Stimulated activated CD4-positive, alpha-beta T cell treated with anti-CD3 and anti-CD28 coated beads, Interleukin-2, amount 100 ng/mL, for 24 hours (primary cell): ENCODE measurements around the gene CLSTN2.

ENCODE experiments used
- DNase-seq, 2 donors: peaks; one replicate each; pipeline ENCODE4 v3.0.0-alpha.2; 2020

Gene CLSTN2

DNA sequence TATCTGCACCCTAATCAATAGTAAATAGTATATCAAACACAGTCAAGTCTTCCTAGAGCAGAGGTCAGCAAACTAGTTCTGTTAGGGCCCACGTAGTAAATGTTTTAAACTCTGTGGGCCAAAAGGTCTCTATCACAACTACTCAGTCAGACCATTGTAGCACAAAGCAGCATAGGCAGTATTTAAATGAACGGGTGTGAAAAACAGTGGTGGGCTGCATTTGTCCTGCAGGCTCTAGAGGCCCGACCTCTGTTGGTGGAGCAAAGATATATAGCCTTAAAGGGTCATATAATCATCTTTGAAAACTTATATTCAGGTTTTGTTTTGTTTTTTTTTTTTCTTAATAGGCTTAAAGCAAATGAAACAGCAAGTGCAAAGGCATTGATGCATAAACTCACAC, 416.5 kb downstream of the CLSTN2 start:
- no peak for DNase-seq

GRCh38 chr3:140355481-140355880, 420.5 kb downstream of the CLSTN2 start:
- no peak for DNase-seq

GRCh38 chr3:140358686-140359085, 423.7 kb downstream of the CLSTN2 start:
- no peak for DNase-seq

- DNase-seq: no peak
Measured at GRCh38 chr3:140359233-140359995, 424.4 kb downstream of the CLSTN2 start.

DNA sequence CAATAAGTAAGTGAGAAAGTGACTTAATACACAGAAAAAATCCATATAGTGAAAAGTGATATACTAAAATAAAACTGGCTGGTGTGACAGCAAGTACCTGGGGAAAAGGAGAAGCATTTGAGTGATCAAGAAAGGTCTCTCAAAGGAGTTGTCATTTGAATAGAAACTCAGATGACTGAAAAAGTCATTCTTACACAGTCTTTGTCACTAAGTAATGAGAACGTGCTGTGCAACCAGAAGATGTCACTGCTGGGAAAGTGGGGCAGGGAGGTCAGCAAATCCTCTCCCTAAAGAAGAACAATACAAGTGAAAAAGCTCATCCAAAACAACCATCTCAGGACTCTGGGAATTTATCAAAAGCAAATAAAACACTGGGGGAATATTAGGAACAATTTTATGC, 425.3 kb downstream of the CLSTN2 start:
- no peak for DNase-seq

- no peak for DNase-seq
Measured at GRCh38 chr3:140363801-140364200, 428.8 kb downstream of the CLSTN2 start.

DNA sequence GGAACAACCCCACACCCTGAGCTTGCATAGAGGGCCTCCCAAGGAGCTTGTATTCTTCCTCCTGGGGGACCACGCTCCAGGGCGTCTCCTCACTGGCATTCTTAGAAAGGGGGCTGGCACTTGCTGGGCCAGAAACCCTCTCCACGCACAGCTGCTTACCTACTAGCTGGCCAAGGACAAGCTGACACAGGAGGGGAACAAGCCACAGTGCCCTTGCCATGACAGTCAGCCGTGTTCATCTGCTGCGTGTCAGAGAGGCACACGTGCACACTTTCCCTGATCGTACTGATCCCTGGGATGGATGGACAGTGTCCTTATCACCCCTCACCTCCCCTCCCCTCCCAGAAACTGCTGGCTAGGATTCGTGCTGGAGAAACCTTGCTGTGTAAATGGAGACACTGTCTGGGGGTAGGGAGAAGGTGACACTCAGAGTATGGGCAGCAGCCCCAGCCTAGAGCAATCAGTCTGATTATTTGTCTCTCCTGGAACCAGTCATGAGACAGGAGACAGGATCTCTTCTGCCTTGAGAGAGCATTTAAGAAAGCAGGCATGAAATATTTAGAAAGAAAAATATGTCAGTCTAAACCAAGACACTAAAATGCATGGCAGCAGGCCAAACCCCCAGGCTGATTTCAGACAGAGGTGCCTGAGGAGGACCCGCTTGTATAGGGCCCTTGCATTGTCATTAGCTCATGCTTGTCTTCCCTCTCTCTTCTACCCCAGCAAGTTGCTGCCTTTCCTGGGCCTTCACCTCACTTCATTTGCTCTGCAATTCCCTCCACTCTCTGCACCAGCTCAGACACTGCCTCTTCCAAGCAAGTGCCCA, 431.1 kb downstream of the CLSTN2 start:
- no peak for DNase-seq

- no peak for DNase-seq
Measured at GRCh38 chr3:140368223-140368811, 433.3 kb downstream of the CLSTN2 start.

GRCh38 chr3:140370686-140371085, 435.7 kb downstream of the CLSTN2 start:
- DNase-seq: no peak

DNA sequence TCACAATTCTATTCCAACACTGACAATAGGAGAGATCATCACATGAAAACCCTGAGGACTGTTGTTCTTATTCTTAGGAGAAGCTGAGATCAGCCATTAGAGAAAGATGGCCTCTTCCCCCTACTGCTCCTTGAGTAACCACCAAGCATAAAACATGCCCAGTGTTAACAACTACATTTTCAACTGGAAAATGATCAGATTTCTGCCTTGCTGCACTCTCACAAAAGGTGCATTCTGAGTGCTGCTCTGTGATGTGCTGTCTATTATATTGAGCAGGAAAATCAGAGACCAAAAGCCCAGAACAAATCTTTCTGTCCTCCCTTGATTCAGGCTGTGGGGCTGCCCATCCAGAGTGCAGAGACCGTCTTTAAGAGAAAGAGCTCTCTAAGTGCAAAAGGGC, 438.2 kb downstream of the CLSTN2 start:
- no peak for DNase-seq

GRCh38 chr3:140375002-140375401, 440.0 kb downstream of the CLSTN2 start:
- DNase-seq: no peak

DNA sequence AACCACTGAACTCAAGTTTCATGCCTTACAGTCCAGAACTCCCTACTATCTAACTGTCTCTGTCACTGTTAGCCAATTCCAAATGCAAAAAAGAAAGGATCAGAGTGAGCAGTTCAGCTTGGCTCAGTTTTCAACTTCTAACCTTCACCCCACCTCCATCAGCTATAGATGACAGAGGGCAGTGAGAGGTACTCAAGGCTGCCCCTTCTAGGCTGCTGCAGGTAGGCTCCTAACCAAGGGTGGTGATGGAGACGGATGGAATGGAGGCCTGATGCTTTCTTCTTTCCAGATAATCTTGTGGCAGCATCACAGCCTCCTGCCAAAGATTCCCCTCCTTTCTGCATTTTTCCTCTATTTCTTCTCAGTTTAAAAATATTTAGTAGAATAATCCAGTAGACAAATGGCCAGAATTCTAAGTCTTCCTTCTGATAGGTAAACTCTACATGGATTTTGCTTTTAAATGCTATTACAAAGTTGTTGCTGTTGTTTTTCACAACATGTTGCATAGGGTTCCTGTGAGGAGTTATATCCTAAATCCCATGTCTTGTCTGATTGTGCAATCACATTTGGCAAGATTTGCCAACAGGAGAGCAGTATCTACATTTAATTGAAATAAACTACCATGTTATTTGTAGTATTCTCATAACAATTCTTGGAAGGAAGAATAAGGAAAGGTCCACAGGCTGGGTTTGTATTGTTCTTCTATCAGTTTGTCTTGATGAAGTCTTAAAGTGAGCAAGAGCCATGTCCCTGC, 441.3 kb downstream of the CLSTN2 start:
- no peak for DNase-seq

DNA sequence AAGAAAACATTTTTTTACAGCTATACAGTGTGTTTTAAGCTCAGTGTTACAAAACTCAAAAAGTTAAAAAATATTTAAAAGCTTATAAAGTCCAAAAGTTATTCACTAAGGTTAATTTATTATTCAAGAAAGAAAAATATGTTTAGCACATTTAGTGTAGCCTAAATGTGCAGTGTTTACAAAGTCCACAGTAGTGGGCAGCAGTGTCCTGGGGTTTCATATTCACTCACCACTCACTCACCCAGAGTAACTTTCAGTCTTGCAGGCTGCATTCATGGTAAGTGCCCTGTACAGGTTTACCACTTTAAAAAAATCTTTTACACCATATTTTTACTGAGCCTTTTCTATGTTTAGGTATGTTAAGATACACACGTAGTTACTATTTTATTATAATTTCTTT, 442.7 kb downstream of the CLSTN2 start:
- no peak for DNase-seq

DNA sequence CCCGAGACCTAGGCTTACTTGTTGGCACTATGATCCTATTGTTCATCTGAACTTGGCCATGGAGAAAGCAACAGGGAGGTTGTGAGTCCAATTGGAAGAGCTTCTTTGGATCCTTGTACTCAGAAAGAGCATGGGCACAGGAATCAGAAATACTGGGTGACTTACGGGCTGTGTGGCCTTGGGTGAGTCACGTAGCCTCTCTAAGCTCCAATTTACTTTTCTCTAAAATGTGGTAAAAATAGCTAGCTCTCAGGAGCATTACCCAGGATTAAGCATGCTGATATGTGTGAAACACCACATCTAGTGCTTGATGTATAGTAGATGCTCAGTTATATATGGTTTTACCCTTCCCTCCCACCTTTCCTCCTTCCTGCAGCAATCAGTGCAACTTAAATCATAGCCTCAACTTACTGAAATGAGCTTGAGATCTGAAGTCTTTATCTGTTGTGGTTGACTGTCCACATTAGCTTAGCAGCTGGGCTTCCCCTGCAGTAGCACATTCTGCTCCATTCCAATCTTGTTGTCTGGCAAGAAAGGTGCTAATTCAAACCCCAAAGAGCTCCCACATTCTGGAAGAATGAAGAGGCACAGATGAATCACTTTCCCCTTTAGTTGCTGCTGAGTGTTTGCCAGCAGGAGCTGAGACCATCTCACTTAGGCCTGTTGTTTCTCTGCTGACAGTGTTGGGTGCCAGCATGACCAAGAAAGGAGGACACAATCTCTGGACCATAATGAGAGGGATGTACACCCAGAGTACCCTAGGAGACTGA, 443.8 kb downstream of the CLSTN2 start:
- DNase-seq: no peak

DNA sequence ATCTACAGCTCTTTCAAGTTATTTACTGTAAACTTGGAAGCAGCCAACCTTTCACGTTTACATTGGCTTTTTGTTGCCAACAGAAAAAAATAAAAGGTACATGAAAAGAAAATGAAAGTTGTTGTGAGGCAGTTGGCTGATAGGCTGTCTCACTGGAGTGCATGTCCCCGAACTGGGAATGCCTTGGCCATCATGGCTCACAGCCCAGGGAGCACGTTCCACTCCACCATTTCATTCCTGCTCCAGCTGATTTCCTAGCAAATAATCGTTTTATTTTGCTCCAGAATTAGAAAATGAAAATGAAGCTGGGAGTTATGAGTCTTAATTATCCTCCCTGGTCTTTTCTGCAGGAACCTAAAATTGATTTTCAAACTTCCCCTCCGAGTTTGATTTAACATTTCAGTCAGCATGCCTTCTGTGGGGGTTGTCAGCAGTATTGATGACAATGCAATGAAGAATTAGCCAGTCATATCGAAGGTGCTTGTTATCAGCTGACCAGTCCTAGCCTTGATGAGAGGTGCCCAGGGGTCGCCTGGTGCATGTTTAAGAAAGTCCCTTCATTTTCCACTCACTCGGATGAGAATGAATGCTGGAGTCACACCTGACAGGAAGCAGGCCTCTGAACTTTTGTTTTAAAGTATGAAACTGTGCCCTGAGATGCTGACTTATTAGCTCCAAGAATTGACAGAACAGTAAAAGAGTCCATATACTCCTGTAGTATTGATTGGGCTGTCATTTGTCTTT, 449.2 kb downstream of the CLSTN2 start:
- no peak for DNase-seq

DNA sequence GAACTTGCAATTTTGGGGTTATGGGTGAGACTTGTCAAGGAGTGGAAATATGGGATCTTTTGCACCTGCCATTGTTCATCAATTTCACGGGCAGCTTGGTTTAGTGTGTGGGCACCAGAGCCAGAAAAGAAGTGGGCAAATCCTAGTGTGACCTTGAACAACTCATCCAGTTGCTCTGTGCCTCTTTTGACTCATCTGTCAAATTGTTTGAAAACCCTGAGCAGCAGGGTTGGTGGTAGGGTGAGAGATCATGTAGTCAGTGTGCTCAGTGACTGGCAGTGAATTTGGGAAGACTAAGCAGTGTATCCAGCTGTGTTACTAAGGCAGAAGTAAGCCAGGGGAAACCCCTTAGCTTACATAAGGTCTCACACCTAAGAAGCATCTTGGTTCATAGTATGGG, 449.9 kb downstream of the CLSTN2 start:
- no peak for DNase-seq

- DNase-seq: no peak
Measured at GRCh38 chr3:140386357-140387100, 451.5 kb downstream of the CLSTN2 start.

GRCh38 chr3:140387244-140387643, 452.3 kb downstream of the CLSTN2 start:
- DNase-seq: no peak

- no peak for DNase-seq
Measured at GRCh38 chr3:140388202-140388922, 453.4 kb downstream of the CLSTN2 start.

DNA sequence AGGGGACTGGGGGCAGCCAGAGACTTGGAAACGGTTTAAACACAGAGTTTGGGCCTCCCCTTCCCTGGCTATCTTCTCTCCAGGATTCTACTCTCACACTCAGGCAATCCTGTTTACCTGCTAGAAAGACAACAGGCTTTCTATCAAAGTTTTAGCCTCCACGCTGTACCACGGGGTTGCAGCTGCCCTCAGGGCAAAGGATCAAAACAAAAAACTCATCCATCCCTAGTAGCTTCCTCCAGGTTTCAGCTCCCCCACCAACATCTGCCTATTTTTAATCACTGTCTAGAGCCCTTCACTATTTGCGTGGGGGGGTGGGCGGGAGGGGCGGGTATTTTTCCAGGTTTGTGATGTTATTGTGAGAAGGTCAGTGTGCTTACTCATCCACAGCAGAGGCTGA, 456.1 kb downstream of the CLSTN2 start:
- DNase-seq: no peak
